Measurements from ENCODE around the gene ST3GAL3.

DNA sequence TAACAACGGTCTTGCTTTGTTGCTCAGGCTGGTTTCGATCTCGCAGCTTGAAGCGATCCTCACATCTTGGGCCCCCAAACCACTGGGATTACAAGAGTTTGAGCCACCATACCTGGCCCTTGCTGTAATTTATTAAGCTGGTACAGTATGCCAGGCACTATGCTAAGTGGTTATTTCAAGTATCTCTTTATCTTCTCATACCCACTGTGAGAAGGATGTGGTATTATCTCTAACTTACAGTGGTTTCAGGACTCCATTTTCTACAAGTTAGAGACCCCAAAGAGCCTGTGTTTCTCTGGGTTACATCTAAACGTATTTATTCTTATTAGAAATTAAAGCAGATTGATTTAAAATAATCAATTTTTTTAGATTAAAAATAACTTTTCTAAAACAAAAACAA lies 8.1 kb upstream of the ST3GAL3 start:
- TF ChIP-seq, protein P1, sequence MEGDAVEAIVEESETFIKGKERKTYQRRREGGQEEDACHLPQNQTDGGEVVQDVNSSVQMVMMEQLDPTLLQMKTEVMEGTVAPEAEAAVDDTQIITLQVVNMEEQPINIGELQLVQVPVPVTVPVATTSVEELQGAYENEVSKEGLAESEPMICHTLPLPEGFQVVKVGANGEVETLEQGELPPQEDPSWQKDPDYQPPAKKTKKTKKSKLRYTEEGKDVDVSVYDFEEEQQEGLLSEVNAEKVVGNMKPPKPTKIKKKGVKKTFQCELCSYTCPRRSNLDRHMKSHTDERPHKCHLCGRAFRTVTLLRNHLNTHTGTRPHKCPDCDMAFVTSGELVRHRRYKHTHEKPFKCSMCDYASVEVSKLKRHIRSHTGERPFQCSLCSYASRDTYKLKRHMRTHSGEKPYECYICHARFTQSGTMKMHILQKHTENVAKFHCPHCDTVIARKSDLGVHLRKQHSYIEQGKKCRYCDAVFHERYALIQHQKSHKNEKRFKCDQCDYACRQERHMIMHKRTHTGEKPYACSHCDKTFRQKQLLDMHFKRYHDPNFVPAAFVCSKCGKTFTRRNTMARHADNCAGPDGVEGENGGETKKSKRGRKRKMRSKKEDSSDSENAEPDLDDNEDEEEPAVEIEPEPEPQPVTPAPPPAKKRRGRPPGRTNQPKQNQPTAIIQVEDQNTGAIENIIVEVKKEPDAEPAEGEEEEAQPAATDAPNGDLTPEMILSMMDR (conservative IDR thresholded peaks at IDR 0.05; ENCODE audit: low read depth, low read length): no peak
- TF ChIP-seq EZH2 (IDR thresholded peaks at IDR 0.05; ENCODE audit: borderline replicate concordance, low read depth, low read length, poor library complexity, severe bottlenecking): no peak

Measured in A673 (cell line).